ENCODE measurements around the gene MYADM. TPM values are rescaled to one million over a fixed set of nuclear protein-coding genes. Genes with fewer than 3 reads are reported as not detected.

The MYADM gene
- total and polyA plus RNA-seq, 2 of the 13 experiments (the other 11 are each of a cell fraction or from before 2014, with no cell fraction given) = 19.9 to 38.1 TPM

DNA sequence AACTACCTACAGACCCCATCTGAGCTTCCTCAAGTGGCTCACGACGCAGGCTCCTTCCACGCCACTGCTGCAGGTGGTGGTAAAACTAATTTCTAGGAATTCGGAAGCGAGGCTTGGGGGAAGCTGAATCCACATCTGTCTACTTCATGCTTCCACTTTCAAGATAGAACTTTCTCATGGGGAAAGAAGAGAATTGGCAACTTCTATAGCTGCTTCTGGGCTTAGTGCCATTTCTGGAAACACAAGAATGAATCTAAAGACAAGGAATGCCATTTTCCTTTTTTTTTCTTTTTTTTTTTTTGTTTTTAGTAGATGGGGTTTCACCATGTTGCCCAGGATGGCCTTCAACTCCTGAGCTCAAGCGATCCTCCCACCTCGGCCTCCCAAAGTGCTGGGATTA is 40.8 kb upstream of the MYADM start:
- in situ Hi-C loops (cut with HindIII; ENCODE audit: extremely low pct_ligation_motif_present, low pct_unique_long_range_greater_than_20kb) (no loop called here), intact Hi-C loops (cut with micrococcal nuclease; ENCODE audit: unreplicated experiment) (no loop called here)
- no peaks in the 10 kb centered on the region for H3K79me2 ChIP-seq (ENCODE audit: insufficient read depth, low read length)
- CTCF ChIA-PET (ENCODE audit: low intra/inter-chr PET ratio, low total read pairs) = no interaction called here
- H3K9ac ChIP-seq (ENCODE audit: insufficient read depth, low read depth, low read length) = no peak overlapping the region
- POLR2A ChIA-PET = no interaction called here
- H2AFZ ChIP-seq (ENCODE audit: low read length) = no peak overlapping the region
- DNase-seq (ENCODE audit: low spot score) = no peak
- ATAC-seq = no peak
- no peak overlapping the region for H3K4me3 ChIP-seq (replicated peaks in 1 of 3; ENCODE audit: insufficient read depth in 1 of 3, low read depth in 2 of 3, low read length in 3 of 3)
- TF ChIP-seq ZSCAN21 (CRISPR knock-in tag; IDR thresholded peaks at IDR 0.05; ENCODE audit: borderline replicate concordance) (no peak), NFE2L1 (CRISPR knock-in tag; IDR thresholded peaks at IDR 0.05; ENCODE audit: borderline replicate concordance) (no peak), GZF1 (CRISPR knock-in tag; IDR thresholded peaks at IDR 0.05) (no peak), ZNF563 (CRISPR knock-in tag; IDR thresholded peaks at IDR 0.05) (no peak), NCOA2 (CRISPR knock-in tag; IDR thresholded peaks at IDR 0.05) (no peak), HMG20A (CRISPR knock-in tag; IDR thresholded peaks at IDR 0.05; ENCODE audit: borderline replicate concordance) (no peak), ZBTB7A (CRISPR knock-in tag; IDR thresholded peaks at IDR 0.05) (no peak), ZC3H13 (CRISPR knock-in tag; IDR thresholded peaks at IDR 0.05) (no peak), HOXA5 (CRISPR knock-in tag; IDR thresholded peaks at IDR 0.05) (no peak)
- TF ChIP-seq, protein P1, sequence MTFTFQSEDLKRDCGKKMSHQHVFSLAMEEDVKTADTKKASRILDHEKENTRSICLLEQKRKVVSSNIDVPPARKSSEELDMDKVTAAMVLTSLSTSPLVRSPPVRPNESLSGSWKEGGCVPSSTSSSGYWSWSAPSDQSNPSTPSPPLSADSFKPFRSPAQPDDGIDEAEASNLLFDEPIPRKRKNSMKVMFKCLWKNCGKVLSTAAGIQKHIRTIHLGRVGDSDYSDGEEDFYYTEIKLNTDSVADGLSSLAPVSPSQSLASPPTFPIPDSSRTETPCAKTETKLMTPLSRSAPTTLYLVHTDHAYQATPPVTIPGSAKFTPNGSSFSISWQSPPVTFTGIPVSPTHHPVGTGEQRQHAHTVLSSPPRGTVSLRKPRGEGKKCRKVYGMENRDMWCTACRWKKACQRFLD (CRISPR knock-in tag; IDR thresholded peaks at IDR 0.05; ENCODE audit: borderline replicate concordance) = no peak
- TF ChIP-seq, protein P2, sequence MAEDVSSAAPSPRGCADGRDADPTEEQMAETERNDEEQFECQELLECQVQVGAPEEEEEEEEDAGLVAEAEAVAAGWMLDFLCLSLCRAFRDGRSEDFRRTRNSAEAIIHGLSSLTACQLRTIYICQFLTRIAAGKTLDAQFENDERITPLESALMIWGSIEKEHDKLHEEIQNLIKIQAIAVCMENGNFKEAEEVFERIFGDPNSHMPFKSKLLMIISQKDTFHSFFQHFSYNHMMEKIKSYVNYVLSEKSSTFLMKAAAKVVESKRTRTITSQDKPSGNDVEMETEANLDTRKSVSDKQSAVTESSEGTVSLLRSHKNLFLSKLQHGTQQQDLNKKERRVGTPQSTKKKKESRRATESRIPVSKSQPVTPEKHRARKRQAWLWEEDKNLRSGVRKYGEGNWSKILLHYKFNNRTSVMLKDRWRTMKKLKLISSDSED (CRISPR knock-in tag; IDR thresholded peaks at IDR 0.05) = no peak
- peaks cover 18% of the 10 kb centered on the region for H3K4me1 ChIP-seq (ENCODE audit: insufficient read depth, low read length)
- H3K36me3 ChIP-seq (replicated peaks in 1 of 2; ENCODE audit: control insufficient read depth in 1 of 2, insufficient read depth in 2 of 2, low read length in 2 of 2) = no peaks in the 10 kb centered on the region
- H4K20me1 ChIP-seq (ENCODE audit: insufficient read depth, low read length) = no peaks in the 10 kb centered on the region
- WGBS (ENCODE audit: low lambda C conversion rate) = 68% methylated on average over 7 of the region's 7 CpGs
- no peak overlapping the region for H3K4me2 ChIP-seq (ENCODE audit: low read depth, low read length)
- H3K27ac ChIP-seq (ENCODE audit: extremely low read length, insufficient read depth, low read length) = no peak overlapping the region
- peaks cover 0 to 12% of the 10 kb centered on the region in 2 experiments; a peak in 1 of 5 replicates for H3K27me3 ChIP-seq (ENCODE audit: control insufficient read depth in 1 of 2, insufficient read depth in 2 of 2, low read length in 2 of 2)
- no peak for FAIRE-seq
- no peaks in the 10 kb centered on the region for H3K9me3 ChIP-seq (ENCODE audit: low read length)
- no TSS peak for BruUV-seq (replicated peaks)

Measured in HepG2 (cell line).